HG03342 (cell line): ENCODE data around the gene CYP26A1.

Experiments used
- ATAC-seq: cut with Tn5 transposase; IDR thresholded peaks from one replicate; pipeline ENCODE4 v1.9.1; 2021; ENCODE audit warnings: mild to moderate bottlenecking, moderate library complexity; ENCODE audit not compliant: unreplicated experiment

The CYP26A1 gene

DNA sequence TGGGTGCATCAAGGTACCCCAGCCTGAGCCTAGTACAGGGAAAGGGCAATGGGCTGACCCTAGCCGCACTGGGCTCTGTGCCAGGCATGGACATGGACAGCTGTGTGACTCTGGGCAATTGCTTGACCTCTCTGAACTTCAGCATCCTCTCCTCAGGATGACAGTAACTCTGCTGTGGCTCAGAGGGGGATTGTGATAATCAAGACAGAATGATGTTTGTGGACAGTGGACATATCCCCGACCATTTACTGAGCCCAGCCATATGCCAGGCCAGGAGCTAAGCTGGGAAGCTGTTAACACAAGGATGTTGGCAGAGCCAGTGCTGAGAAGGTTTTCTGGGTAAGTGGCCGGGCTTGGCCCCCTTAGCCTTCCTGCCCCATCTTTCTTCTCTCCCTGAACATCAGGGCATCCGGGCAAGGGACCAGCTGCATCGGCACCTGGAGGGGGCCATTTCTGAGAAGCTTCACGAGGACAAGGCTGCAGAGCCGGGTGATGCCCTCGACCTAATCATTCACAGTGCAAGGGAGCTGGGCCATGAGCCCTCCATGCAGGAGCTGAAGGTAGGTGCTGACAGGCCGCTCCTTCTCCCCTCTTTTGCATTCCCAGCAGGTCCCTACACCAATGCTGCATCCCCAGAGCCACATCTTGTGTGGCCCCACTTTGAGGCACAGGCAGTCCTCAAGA, 9.6 kb upstream of the CYP26A1 start:
- no peak for ATAC-seq

DNA sequence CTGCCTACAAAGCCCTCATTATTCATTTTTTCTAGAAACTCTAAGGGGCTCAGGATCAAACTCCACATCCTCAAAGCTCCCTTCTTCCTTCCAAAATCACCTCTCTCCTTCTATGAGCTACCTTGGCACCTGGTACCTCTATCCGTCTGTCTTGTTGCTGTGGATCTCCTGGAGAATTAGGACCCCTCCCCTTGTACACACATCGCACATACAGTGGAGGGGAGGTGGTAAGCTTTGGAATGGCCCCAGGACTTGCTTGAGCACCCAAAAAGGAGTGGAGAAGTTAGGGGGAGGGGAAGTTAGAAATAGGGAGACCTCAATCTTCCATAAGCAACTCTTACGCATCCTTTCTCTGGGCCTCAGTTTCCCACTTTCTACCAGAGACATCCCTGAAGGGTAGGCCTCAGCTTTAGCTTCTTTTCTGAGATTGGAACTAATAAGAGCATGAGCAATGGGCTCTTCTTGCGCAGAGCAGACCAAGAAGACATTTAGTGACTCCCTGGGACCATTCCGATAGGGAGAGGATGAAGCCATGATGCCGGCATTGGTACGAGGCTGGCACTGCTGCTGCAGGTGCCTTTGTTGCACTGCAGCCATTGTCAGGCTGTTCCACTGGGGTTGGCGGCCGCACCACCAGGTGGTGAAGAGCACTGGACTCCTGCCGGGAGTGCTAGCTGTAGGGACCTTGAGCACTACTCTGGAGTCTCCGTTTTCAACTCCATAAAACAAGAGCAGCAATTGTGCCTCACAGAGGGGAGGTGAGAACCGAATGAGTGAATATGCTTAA, 8.6 kb upstream of the CYP26A1 start:
- no peak for ATAC-seq

DNA sequence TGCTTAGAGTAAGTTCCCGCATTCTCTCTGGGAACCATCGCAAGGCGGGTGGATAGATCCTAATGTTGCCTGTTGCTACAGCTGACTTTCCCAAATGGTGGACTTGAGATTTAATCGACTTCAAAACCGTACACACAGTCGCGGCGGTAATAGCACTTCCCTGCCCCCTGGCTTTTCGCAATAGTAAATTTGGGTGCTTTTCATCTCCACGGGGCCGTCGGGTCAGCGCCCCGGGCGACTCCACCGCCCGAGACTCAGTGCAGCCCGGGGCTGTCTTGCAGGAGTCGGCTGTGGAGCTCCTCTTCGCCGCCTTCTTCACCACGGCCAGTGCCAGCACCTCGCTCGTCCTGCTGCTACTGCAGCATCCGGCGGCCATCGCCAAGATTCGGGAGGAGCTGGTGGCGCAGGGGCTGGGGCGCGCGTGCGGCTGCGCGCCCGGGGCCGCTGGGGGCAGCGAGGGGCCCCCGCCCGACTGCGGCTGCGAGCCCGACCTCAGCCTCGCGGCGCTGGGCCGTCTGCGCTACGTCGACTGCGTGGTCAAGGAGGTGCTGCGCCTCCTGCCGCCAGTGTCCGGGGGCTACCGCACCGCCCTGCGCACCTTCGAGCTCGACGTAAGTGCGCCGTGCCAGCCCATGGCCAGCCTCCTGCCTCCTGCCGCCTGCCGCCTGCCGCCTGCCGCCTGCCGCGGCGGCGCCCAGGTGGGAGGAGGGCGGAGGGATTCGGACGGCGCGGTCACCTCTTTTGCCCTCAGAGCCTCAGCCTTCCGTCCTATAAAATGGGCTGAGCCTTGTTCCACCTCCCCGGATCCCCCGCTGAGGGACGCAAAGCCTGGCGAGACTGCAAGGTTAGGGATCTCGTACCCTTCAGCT, 7.8 kb upstream of the CYP26A1 start:
- no peak for ATAC-seq

DNA sequence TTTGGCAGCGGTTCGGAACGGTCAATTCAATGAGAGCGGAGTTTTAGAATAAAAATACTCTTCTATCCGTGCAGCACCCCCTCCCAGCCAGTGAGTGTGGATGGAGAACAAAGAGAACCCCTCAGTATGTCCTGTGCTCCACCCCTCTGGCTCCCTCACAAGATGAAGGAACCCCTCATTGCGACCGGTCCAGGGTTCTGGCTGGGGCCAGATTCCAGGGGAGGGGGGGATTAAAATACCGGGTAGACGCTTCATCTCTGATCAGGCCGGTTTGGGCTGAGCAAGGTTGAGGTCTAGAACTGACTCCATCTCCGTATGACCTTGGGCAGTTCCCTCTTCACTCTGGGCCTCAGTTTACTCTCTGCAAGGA, 7.2 kb upstream of the CYP26A1 start:
- ATAC-seq = no peak

DNA sequence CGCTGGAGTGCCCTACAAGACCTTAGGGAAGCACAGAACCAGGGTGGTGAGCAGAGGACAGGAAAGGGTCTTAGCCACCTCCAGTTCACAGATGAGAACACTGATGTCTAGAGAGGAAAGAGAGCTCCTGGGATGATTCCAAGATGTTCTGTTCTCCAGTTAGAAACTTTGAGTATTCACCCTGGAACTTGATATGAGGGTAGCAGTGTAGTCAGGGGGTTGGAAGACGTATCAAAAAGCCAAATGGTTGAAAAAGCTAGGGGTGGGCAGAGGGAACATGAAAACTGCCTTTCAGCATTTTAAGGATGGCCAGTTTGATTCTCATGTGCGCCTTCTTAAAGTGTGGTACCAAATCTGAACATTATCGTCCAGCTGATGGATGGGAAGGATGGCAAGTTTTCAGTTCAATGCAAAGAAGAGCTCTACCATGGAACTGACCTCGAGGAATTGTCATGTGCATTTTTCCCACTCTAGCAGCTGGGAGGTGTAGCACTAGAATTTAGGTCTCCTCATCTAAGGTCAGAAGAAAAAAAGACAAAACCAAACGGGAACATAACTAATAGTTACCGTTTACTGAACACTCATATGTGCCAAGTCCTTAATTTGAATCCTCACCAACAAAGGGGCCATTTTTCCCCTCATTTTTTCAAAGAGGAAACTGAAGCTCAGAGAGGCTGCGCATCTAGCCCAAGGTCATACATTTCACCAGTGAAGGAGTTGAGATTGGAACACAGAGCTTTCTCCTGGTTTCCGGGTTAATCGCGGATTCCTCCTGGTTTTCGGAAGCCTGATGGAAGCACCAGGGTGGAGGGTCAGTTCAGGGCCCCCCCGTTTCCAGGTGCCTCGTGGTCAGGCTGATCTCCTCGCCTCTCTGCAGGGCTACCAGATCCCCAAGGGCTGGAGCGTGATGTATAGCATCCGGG, 6.0 kb upstream of the CYP26A1 start:
- no peak for ATAC-seq

DNA sequence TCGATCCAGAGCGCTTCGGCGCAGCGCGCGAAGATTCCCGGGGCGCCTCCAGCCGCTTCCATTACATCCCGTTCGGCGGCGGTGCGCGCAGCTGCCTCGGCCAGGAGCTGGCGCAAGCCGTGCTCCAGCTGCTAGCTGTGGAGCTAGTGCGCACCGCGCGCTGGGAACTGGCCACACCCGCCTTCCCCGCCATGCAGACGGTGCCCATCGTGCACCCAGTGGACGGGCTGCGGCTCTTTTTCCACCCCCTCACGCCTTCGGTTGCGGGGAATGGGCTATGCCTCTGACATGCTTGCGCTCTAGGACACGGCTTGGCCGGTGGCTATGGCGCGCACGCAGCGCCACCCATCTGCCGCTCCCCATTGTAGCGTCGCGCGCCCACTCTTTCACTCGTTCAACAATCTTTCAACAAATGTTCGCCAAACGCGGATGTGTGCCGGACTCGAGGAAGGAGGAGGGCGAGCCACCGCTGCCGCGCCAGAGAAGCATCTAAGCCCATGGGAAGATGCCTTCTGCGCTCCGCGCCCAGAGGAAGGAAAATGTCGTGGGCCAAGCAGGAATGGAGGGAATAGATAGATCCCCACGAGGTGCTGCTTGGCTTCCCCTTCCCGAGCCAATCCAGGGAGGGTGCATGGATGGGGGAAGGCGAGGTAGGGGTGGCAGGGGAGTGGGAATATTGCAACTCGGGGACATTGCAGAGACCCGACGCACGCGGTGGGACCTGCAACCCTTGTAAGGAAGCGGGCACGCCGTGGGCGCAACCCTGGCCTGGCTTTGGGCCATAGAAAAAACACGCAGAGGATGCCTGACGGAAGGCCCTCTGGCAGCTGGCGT, 5.1 kb upstream of the CYP26A1 start:
- ATAC-seq = no peak

DNA sequence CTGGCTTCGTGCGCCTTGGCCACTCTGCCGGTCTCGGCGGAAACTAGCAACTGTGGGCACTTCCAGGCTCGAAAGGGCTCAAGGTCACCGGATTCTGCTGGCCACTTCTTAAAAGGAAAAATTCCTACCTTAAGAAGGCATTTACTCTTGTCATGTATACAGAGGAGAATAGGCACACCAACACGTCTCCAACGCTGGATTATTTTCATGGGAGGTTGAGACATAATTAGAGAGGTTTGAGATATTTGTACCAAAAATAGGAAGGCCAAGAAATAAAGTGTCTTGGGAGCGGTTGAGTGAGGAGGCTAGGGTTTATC, 4.5 kb upstream of the CYP26A1 start:
- ATAC-seq = no peak

DNA sequence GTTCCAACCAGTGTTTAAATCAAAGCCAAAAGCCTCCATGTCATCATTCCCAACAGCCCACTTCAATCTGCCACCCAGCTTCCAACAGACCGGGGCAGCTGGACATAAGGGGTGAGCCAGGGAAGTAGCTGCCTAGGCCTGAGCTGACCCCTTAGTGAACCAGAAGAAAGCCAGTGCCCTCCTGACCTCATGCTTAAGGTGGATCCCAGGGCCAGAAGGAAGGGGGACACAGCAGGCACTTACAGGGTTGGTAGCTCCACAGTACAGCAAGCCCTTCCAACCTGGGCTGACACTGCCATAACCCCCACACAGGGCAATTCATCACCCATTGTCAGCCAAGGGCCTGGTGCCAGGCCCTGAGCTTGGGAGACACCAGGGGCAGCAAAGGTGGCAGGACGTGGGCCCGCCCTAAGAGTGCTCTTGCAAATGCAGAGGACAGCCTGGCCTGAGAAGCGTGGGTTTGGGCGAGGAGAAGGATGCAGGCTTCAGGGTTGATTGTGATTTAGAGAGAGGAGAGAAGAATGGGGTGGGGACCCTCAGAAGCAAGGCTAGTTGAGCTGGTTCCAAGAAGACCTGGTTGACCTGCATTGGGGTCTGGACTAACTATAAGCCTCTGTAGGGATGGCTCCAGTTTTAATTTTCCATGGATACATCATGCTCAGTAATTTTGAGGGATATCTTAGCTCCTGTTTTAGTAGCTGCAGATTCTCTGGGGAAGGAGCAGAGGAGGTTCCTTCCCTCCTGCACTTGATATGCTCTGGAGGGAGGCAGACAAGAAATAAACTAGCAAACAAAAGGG, 3.1 kb upstream of the CYP26A1 start:
- no peak for ATAC-seq

DNA sequence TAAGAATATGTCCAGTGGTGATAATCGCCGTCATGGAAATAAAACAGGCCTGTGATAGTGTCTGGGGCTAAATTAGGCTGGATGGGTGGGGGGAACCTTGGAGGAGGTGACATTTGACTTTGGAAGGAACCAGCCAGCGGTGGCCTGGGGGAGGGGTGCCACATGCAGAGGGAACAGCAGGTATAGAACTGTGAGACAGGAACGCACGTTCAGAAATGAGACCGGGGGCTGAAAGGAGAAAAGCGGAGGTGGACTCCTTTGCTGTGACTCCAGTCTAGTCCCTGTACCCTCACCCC, 2.6 kb upstream of the CYP26A1 start:
- ATAC-seq = no peak

DNA sequence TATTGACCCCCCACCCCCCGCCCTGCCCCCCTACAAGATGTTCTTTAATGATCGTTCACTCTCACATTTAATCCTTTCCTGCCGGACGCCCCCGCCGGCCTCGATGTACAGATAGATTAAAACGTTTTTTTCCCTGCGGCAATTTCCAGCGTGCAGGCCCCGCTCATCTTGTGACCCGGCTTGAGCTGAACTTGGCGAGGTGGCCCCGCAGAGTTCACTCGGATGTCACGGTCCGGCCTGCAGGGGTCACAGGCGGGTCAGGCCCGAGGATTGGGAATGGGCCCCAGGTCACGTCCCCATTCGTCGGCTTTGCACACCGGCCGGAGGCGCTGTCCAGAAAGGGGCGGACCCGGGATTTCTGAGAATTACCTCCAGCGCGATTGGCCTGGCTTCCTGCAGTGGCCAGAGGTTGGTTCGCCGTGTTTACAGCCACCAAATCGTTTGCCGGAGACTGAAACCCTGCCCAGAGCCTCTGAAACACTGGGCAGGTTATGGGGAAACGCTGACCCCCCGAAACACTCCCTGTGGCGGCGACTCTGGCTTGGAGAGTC, 1.9 kb upstream of the CYP26A1 start:
- no peak for ATAC-seq

DNA sequence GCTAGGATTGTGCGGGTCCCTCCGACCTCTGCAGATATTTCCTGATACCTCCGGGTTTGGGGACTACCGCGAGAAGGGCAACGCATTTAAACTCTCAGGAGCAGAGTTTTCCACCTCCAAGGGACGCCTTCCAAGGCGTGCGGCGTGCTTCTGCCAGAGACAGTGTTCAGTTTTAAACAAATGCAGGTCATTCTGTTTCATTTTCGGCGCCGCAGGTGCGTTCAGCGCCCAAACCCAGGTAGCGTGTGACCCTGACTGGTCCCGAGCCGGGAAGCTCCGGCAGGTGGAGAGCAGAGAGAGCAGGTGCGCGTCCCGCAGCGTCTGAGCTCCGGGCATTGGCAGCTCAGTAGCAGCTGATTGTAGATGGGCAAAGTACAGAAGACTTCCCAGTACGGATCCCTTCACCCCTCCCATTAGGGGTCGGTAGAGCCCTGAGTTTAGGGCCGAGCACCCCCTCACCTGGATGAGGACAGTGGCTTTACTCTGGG, 1.4 kb upstream of the CYP26A1 start:
- ATAC-seq = no peak

DNA sequence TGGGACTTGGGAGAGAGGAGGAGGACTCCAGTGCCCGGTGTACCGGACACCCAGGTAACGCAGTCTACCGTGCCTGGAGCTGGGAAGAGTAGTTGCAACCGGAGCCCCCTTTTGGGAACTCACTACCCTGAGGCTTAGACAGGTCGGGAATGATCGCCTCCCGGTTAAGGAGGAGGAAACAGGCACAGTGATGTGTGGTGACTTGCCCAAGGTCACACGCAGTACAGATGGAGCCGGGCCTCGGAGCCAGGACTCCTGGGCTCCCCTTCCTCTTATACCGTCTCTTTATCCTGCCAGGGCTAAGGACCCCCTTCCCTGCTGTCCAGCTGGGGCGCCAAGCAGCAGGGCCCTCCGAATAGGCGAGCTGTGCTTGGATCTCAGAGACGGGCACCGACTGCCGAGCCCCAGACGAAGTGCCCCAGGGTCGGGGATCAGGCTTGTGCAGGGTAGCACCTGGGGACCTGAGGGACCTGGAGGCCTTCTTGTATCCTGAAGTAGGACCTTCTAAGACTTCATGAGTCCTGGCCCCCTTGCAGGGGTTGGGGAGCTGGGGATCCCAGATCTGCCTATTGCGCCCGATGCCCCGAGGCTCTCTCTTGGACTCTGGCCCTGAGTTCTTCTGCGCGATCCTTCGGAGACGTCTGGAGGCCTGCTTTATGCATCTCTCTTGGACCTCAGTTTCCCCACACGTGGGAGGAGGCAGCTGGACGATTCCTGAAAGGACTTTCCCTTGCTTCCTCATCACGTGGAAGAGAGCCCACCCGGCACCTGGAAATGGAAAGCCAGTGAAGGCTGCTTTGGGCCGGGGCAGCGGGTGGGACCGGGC, 767 bp upstream of the CYP26A1 start:
- ATAC-seq = no peak

DNA sequence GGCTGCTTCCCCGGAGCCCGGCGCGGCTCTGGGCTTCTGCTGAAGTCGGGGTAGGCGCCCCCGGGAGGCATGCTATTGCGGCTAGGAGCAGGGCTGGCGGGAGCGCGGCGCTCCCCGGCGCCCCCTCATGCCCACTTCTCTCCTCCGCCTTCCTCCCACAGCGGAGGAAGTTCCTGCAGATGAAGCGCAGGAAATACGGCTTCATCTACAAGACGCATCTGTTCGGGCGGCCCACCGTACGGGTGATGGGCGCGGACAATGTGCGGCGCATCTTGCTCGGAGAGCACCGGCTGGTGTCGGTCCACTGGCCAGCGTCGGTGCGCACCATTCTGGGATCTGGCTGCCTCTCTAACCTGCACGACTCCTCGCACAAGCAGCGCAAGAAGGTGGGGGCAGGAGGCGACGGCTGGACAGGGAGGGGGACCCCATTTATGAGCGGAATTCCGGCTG, 479 bp downstream of the CYP26A1 start:
- ATAC-seq = no peak

DNA sequence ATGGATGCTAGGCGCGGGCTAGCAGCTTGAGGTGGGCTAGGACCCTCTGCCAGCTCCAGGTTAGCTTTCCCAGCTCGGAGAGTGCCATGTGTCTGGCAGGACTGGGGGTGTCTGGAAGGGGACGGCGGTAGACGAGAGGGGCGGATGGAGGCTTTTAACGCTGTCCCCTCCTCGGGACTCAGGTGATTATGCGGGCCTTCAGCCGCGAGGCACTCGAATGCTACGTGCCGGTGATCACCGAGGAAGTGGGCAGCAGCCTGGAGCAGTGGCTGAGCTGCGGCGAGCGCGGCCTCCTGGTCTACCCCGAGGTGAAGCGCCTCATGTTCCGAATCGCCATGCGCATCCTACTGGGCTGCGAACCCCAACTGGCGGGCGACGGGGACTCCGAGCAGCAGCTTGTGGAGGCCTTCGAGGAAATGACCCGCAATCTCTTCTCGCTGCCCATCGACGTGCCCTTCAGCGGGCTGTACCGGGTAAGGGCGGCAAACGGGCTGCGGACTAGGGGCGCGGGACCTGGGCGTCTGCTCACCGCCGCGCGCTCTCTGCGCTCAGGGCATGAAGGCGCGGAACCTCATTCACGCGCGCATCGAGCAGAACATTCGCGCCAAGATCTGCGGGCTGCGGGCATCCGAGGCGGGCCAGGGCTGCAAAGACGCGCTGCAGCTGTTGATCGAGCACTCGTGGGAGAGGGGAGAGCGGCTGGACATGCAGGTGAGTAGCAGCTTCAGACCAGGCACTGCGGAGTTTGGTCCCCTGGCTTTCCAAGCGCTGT, 1.1 kb downstream of the CYP26A1 start:
- no peak for ATAC-seq

DNA sequence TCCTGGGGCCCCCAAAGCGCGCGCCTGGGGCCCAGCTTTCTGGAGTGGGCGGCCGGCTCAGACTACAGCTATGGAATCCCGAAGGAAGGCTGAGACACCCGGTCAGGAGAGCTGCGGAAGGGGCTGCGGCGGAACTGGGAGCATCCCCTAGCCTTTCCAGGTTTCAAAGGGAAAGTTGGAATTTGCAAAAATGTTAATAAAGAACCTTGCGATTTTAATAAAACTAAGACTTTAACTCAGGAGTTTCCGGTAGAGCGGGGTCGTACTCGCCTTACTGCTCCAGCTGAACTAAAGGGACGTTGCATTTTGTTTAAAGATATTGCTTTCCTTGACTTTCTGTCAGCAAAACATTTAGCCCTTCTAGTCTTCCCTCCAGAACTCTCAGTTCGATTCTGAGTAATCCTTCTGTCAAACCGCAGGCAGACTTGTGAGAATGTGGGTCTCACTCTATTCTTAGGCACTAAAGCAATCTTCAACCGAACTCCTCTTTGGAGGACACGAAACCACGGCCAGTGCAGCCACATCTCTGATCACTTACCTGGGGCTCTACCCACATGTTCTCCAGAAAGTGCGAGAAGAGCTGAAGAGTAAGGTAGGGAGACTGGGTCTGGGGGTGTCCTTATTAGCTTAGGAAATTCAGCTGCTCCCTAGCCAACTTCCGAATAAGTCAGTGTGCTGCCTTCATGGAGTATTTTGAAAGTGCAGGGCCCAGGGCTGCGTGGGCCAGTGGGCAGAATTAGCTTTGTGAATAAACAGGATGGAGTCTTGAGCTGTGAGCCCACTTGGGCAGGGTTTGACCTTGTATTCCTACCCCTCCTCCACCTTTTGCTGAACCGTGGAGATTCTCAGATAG, 1.9 kb downstream of the CYP26A1 start:
- peak; percentile 53 for ATAC-seq

DNA sequence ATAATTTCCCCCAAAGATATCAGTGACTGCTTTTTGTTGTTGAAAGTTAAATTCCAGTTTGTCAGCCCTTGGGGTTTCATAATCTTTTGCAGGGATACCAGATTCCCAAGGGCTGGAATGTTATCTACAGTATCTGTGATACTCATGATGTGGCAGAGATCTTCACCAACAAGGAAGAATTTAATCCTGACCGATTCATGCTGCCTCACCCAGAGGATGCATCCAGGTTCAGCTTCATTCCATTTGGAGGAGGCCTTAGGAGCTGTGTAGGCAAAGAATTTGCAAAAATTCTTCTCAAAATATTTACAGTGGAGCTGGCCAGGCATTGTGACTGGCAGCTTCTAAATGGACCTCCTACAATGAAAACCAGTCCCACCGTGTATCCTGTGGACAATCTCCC, 3.2 kb downstream of the CYP26A1 start:
- no peak for ATAC-seq
